Activated naive CD4-positive, alpha-beta T cell treated with anti-CD3 and anti-CD28 coated beads, Interleukin-2, amount 50 U/mL, for 24 hours (primary cell): ENCODE data around the gene RSAD1.

Experiments used
- H3K27ac Mint-ChIP-seq: one replicate; pipeline ENCODE4 v1.8.0; 2021; ENCODE audit warnings: mild to moderate bottlenecking, mixed read lengths
- H3K27me3 Mint-ChIP-seq: one replicate; pipeline ENCODE4 v1.8.0; 2021; ENCODE audit warnings: mixed read lengths
- H3K36me3 Mint-ChIP-seq: one replicate; pipeline ENCODE4 v1.8.0; 2021; ENCODE audit warnings: mixed read lengths
- H3K4me1 Mint-ChIP-seq: one replicate; pipeline ENCODE4 v1.8.0; 2021; ENCODE audit warnings: mixed read lengths
- H3K4me3 Mint-ChIP-seq: one replicate; pipeline ENCODE4 v1.8.0; 2021; ENCODE audit warnings: mild to moderate bottlenecking, mixed read lengths
- H3K9me3 Mint-ChIP-seq: one replicate; pipeline ENCODE4 v1.8.0; 2021; ENCODE audit warnings: mixed read lengths

Gene RSAD1

DNA sequence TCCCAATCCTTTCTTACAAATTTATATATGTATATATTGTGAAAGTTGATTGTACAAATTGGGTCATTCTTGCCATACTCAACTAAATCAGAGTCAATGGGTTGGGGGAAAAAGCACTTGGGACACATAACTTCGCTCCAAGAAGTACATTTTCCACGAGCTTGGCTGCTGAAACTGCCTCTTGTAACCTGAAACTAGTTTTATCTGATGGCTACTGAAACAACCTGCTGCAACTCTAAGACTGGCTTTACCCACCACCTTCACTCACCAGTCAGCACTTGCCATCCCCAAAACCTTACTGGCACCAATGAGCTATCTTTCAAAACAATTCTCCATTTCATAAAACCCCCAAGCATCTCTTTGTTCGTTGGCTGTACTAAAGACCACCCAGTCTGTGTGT lies 15.1 kb downstream of the RSAD1 start:
- Mint-ChIP-seq H3K4me1 (no peaks in the 10 kb centered on the region), H3K4me3 (no peak overlapping the region), H3K27me3 (peaks cover 2% of the 10 kb centered on the region), H3K36me3 (peaks cover 2% of the 10 kb centered on the region), H3K27ac (no peak overlapping the region), H3K9me3 (no peaks in the 10 kb centered on the region)

DNA sequence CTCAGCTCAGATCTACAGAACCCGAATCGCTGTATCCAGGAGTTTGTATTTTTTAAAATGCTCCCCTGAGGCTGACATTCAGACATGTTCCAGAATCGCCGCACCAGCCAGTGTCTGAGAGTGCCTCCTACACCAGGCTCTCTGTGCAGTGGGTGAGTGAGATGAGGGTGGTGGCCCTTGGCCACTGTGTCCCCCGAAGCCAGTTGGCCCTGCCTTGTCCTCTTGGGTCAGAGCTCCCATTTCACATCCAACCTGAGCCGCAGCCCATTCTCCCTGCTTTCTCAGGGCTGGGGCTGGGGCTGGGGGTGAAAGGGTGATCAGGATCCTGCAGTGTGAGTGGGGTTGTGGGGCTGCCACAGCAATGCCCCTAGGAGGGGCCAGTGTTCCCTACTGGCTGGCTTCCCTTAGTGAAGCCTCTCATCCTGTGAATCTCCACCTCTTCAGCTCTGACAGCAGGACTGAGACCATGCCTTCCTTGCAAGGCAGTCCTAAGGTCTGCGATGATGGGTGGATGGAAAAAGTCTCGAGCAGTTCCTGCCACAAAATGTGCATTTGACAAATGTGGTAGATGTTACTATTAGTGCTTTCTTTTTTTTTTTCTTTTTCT lies 16.7 kb downstream of the RSAD1 start:
- no peak overlapping the region for H3K27ac Mint-ChIP-seq
- no peaks in the 10 kb centered on the region for H3K4me1 Mint-ChIP-seq
- H3K27me3 Mint-ChIP-seq = peaks cover 2% of the 10 kb centered on the region
- H3K36me3 Mint-ChIP-seq = peaks cover 2% of the 10 kb centered on the region
- H3K4me3 Mint-ChIP-seq = no peak overlapping the region
- no peaks in the 10 kb centered on the region for H3K9me3 Mint-ChIP-seq

DNA sequence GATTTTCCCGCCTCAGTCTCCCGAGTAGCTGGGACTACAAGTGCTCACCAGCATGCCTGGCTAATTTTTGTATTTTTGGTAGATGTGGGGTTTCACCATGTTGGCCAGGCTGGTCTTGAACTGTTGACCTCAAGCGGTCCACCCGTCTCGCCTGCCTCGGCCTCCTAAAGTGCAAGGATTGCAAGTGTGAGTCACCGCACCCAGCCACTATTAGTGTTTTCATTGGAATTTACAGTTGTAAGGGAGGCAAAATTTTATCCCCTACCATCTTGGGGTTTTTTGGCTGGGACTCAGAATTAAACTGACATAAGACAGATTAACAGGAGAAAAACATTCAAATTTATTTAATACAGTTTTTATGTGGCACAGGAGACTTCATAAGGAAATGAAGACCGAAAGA lies 17.3 kb downstream of the RSAD1 start:
- Mint-ChIP-seq H3K9me3 (no peaks in the 10 kb centered on the region), H3K27ac (no peak overlapping the region), H3K27me3 (peaks cover 2% of the 10 kb centered on the region), H3K4me1 (no peaks in the 10 kb centered on the region), H3K4me3 (no peak overlapping the region), H3K36me3 (peaks cover 2% of the 10 kb centered on the region)

DNA sequence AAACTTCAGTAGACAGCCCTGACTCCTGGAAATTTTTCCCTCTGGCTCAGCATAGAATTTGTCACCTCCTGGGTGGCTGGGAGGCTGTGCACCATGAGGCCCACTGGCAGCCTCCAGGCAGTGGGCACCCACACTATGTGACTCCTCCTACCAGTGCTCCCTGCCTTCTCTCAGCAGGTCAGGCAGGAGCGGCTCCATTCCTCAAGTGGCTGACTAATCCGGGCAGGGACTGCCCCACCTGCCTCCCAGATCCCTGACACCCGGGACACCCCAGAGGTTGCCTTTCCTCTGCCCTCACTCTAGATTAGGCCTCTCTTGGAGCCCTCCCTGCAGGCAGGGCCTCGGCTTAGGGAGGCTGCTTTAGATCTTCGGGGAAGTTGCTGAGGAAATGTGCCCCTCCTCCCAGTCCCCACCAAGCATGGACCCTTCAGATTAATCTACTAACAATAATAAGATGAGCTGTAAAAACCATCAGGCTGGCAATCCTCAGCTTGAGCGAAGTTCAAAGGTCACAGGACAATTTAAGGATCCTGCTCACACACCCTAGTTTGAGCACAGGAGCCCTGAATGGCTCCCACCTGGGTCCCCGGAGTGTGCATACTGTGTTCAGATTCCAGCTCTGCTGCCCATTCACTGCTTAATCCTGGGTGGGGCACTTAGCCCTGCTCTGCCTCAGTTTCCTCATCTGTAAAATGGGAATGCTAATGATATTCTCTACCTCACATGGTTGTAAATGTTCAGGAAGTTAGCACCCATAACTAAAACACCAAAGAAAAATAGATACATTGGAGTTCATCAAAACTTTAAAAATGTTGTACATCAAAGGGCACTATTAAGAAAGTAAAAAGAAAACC lies 19.6 kb downstream of the RSAD1 start:
- Mint-ChIP-seq H3K4me3 (no peak overlapping the region), H3K36me3 (no peaks in the 10 kb centered on the region), H3K27ac (no peak overlapping the region), H3K9me3 (no peaks in the 10 kb centered on the region), H3K27me3 (peaks cover 2% of the 10 kb centered on the region), H3K4me1 (no peaks in the 10 kb centered on the region)

DNA sequence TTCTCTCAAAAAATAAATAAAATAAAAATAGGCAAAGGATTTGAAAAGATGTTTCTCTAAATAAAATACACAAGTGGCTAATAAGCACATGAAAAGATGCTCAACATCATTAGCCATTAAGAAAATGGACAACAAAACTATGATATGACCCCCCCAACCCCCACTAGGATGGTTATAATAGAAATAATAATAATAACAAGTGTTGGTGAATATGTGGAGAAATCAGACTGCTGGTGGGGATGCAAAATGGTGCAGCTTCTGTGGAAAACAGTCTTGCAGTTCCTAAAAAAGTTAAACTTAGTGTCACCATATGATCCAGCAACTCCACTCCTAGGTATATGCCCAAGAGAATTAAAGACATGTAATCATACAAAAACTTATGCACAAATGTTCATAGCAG lies 20.6 kb downstream of the RSAD1 start:
- Mint-ChIP-seq H3K4me3 (no peak overlapping the region), H3K9me3 (no peaks in the 10 kb centered on the region)

DNA sequence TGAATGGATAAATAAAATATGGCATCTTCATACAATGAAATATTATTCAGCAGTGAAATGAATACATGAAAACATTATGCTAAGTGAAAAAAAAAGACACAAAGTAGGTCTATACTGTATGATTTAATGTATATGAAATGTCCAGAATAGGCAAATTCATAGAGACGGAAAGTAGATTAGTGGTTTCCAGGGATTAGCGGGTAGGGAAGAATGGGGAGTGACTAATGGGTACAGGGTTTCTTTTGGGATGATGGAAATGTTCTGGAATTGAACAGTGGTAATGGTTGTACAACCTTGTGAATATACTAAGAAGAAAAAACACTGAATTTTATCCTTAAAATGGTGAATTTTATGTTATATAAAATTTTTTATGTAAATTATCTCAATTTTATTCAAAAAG lies 21.1 kb downstream of the RSAD1 start:
- Mint-ChIP-seq H3K36me3 (no peaks in the 10 kb centered on the region), H3K4me3 (no peak overlapping the region), H3K27me3 (peaks cover 2% of the 10 kb centered on the region), H3K27ac (no peak overlapping the region), H3K4me1 (peaks cover 9% of the 10 kb centered on the region), H3K9me3 (no peaks in the 10 kb centered on the region)

More for the DNA sequence above, 20.6 kb downstream of the RSAD1 start:
- Mint-ChIP-seq H3K27ac (no peak overlapping the region), H3K4me1 (peaks cover 5% of the 10 kb centered on the region), H3K27me3 (peaks cover 2% of the 10 kb centered on the region), H3K36me3 (no peaks in the 10 kb centered on the region)

DNA sequence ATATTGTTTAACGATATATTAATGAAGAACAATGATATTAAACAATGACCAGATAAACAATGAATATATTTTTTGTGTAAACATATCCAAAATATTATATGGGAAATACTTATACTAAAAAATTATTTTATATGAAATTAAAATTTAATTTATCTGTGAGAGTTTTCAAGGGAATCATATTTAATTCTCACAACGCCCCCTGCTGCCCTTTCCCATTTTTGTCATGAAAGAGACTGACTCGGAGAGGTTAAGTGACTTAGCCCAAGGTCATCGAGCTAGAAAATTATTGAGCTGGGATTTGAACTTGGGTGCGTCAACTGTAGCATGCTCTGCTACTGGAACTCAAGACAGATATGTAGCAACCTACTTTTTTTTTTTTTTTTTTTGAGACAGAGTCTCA lies 22.4 kb downstream of the RSAD1 start:
- peaks cover 18% of the 10 kb centered on the region for H3K4me1 Mint-ChIP-seq
- no peaks in the 10 kb centered on the region for H3K36me3 Mint-ChIP-seq
- H3K27ac Mint-ChIP-seq = no peak overlapping the region
- peaks cover 2% of the 10 kb centered on the region for H3K27me3 Mint-ChIP-seq
- H3K9me3 Mint-ChIP-seq = no peaks in the 10 kb centered on the region
- H3K4me3 Mint-ChIP-seq = no peak overlapping the region

DNA sequence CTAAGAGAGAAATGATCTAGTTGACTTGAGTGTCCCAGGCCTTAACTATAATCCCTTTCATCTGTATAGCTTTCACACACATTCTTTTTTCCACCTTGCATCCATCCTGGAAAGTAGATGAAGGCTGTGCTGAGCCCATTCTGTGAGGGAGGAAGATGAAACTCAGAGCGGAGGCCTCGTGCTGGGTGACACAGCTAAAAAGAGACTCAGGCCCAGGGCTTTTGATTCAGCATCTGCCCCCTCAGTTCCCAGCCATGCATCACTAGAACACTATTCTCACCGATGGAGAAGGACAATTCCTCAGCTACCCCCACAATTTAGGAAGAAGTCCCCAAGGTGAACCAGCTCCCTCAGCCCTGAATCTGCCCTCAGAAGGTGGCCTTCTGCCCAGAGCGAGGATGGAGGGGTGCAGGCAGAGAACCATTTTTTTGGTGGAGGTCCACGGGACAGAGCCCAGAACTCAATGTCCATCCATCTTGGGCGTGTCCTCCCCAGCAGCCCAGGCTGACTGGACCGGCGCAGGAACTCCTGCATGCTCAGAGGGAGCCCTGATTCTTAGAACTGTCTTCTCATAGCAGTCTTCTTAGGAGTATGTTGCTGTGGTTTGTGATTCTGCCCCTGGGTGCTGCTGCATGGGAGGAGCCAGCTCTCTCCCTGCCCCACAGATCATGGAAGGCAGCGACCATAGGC lies 23.8 kb downstream of the RSAD1 start:
- H3K27me3 Mint-ChIP-seq = peaks cover 2% of the 10 kb centered on the region
- H3K4me1 Mint-ChIP-seq = peaks cover 19% of the 10 kb centered on the region
- no peaks in the 10 kb centered on the region for H3K9me3 Mint-ChIP-seq
- H3K27ac Mint-ChIP-seq = no peak overlapping the region
- no peaks in the 10 kb centered on the region for H3K36me3 Mint-ChIP-seq
- no peak overlapping the region for H3K4me3 Mint-ChIP-seq

DNA sequence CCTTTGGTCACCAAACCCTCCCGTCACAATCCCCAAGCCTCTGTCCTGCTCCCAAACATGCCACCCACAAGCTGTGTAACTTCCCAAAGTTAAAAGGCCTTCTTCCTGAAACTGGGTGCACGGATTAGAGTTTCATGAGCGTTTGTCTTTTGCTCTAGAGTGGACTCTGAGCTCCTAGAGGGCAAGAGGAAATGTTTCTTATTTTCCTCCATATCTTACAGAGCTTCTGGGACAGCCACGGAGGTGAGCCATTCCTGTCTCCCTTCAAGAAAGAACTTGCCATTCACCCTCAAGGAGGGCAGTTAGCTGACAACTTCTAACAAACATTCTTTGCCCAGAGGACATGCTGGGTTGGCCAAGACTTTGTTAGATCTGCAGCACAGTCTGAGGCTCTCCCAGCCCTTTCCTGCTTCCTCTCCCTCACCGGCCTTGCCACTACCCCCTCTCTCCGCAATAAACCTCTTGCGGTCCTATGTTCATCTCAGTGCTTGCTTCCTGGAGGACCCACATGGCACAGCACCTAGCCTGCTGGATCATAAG lies 27.0 kb downstream of the RSAD1 start:
- Mint-ChIP-seq H3K4me1 (peaks cover 38% of the 10 kb centered on the region), H3K27ac (no peak overlapping the region), H3K27me3 (no peaks in the 10 kb centered on the region), H3K9me3 (no peaks in the 10 kb centered on the region), H3K36me3 (no peaks in the 10 kb centered on the region), H3K4me3 (no peak overlapping the region)

DNA sequence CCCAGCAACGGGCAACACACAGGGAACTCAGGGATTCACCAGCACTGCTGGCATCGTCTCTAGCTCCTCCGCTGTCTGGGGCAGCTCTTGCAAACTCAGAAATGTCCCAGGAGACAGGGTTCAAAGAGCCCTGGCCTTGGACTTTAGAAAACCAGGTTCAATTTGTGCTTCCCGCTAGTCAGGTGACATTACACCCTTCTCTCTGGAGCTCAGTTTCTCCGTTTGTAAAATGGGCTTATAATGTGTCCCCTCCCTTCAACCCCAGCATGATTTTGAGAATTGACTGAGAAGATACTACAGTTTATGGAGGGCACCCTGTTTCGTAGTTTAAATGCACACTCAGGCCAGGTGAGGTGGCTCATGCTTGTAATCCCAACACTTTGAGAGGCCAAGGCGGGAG lies 27.6 kb downstream of the RSAD1 start:
- no peak overlapping the region for H3K27ac Mint-ChIP-seq
- no peaks in the 10 kb centered on the region for H3K9me3 Mint-ChIP-seq
- H3K36me3 Mint-ChIP-seq = no peaks in the 10 kb centered on the region
- peaks cover 44% of the 10 kb centered on the region for H3K4me1 Mint-ChIP-seq
- peak overlapping the region; percentile 11 for H3K4me3 Mint-ChIP-seq
- H3K27me3 Mint-ChIP-seq = no peaks in the 10 kb centered on the region

DNA sequence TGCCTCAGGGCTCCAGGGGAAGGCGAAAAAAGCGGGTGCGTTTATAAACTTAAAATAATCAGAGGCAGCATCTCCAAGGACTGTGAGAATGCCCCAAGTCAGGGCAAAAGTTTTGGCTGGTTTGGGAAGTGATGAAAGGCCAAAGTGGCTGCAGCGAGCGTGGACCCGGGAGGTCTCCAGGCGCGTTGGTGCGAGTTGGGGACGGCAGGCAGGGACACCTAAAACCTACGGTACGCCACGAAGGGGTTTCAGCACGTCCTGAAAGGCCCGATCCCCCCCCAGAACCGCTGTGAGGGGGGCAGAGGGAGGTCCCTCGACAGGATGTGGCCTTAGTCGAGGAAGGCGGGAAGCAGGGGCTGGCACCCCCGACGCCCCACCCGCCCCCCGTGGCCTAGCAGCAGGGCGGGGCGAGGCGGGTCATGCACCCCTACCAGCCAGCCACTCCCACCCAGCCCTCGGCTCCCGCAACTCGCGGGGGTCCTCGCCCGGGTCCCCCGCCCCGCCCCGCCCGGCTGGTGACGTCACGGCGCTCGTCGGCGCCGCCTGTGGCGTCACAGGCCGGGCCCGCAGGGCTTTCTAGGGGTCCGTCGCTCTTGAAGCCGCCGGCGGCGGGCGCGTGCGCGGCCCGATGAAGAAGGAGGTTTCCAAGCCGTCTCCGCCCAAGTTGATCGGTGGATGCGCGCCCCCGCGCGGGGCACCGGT lies 29.4 kb downstream of the RSAD1 start, which contains the start of gene MYCBPAP:
MYCBPAP (plus strand) TSS at position 569 of the 702 bp plus-strand sequence. CDS start 236 bp downstream, outside the sequence.
- Mint-ChIP-seq H3K4me3 (peak within 1 kb of the TSS; percentile 91), H3K9me3 (no peaks in the 10 kb centered on the region), H3K27ac (peak within 1 kb of the TSS; percentile 63), H3K27me3 (no peaks in the 10 kb centered on the region), H3K36me3 (no peaks in the 10 kb centered on the region), H3K4me1 (peaks cover 51% of the 10 kb centered on the region)

DNA sequence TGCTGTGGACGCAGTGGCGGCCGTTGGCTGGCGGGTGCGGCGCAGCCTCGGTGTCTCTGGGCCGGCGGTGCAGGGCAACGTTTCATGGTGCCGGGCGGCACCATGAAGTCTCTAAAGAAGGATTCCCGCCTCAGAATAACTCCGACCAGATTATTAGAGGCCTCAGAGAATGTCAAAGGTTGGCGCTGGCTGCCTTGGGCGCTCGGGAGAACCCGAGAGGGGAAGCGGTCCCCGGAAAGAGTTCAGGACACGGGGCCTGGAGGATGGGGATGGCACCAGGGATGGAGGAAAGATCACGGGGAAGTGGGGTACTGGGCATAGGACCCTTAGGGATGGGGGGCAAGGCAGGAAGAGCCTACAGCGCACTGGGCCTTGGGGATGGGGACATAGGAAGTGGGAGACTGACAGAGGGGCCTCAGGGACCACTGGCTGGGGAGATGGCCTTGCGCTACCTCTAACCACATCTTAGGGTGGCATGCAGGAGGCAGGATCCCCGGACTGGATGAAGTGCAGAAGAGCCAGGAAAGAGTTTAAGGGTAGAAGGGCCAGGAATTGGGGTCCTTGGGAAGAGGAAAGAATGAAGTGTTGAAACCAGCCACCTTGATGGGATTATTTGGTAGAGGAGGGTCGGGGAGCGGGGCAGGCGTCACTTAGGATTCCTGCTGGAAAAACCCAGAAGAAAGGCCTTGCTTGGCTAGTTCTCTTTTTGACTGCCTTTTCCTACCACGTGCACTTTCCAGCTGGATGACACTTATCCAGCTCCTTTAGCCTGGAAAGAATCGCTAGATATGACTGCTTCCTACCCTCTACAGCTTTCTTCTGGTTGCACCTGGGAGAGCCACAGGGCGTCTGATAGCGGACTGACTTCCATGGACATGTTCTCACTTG lies 30.2 kb downstream of the RSAD1 start:
- Mint-ChIP-seq H3K27me3 (no peaks in the 10 kb centered on the region), H3K27ac (peak overlapping the region; percentile 63), H3K4me1 (peaks cover 47% of the 10 kb centered on the region), H3K9me3 (no peaks in the 10 kb centered on the region), H3K36me3 (no peaks in the 10 kb centered on the region), H3K4me3 (peak overlapping the region; percentile 91)

DNA sequence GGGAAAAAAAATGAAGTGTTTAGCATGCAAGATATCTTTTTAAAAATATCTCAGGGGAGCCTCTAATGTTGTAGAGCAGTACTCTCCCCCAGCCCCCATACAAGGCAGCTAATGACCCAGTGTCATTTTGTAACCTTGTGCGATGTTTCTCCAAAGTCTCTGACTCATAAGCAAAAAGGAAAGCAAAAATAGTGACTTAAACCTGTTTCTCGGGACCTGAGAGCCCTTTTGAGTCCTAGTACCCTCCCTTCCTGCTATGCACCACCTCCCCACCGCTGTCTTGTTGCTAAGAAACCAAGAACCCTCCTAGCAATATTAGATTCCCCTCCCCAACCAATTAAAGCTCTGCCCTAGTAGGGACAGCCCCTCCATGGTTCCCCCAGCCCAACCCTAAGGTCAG lies 32.4 kb downstream of the RSAD1 start:
- H3K9me3 Mint-ChIP-seq = no peaks in the 10 kb centered on the region
- H3K27me3 Mint-ChIP-seq = no peaks in the 10 kb centered on the region
- H3K36me3 Mint-ChIP-seq = no peaks in the 10 kb centered on the region
- H3K4me1 Mint-ChIP-seq = peaks cover 33% of the 10 kb centered on the region
- peak overlapping the region; percentile 76 for H3K27ac Mint-ChIP-seq
- H3K4me3 Mint-ChIP-seq = no peak overlapping the region

DNA sequence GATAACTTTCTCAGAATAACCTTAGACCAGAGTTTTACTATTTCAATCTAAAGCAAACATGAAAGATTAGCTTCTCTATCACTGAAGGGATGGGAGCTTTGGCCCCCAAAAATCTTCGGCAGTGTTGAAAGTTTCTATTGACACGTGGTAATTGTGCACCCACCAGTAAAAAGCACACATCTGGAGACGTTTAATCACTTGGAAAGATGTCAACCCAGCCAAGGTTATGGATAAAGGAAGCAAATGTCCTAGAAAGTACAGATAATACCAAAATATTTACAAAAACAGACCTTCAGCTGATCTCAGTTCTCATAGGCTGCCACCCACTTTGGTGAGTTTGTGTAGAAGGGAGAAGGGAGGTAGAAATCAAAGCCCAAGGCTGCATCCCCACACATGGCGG lies 34.8 kb downstream of the RSAD1 start:
- H3K36me3 Mint-ChIP-seq = no peaks in the 10 kb centered on the region
- no peaks in the 10 kb centered on the region for H3K27me3 Mint-ChIP-seq
- H3K27ac Mint-ChIP-seq = no peak overlapping the region
- peaks cover 39% of the 10 kb centered on the region for H3K4me1 Mint-ChIP-seq
- H3K4me3 Mint-ChIP-seq = no peak overlapping the region
- H3K9me3 Mint-ChIP-seq = no peaks in the 10 kb centered on the region
